ENCODE results near the gene ZNF19. TPM values are rescaled to one million over a fixed set of nuclear protein-coding genes. Genes with fewer than 3 reads are reported as not detected.
"Not testable (repeated sequence)": the region's sequence is repeated elsewhere in the genome, so short reads cannot be mapped to it uniquely, and the experiment has no call there.

ZNF19 gene
- total RNA-seq = 2.6 TPM
- long read RNA-seq, partial matches to known transcripts = 0 of 1 reads
- long read RNA-seq, other reads (novel, unspliced or antisense) = 1 of 1 reads

DNA sequence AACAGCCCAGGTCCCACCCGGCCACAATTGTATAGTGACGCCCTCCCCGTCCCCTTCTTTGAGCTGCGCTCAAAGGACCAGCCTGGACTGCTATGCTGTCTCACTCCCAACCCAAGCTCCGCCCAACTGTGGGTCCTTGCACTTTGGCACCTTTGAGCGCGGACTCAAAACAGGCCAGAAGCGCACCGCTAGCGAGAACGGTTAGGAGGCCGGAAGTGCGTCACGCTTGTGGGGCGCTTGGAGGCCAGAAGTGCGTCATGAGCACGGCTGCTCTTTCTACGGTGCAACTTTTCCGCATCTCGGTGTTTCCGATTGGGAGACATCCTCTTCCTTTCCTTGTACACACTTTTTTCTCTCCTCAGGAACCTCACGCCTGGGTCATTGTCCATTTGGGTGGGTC lies at the start of gene ZNF19:
ZNF19 (minus strand) TSS at position 203 of the 400 bp plus-strand sequence. CDS start 7,210 bp downstream, outside the sequence.
- DNase-seq (ENCODE audit: low spot score) = no peak
- intact Hi-C loops (cut with DNase I) = no loop called here

DNA sequence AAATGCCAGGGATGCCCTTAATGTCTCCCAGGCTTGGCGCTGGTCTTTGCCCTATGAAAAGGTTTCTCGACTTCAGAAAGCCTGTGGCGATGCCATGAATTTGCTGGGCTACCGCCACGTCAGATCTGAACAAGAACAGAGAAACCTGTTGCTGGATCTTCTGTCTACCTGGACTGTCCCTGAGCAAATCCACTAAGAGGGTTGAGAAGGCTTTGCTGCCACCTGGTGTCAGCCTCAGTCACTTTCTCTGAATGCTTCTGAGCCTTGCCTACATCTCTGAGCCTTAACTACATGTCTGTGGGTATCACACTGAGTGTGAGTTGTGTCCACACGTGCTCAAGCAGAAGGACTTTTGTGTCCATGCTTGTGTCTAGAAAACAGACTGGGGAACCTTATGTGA lies 48.5 kb upstream of the ZNF19 start:
- intact Hi-C loops (cut with DNase I) = no loop called here
- DNase-seq (ENCODE audit: low spot score) = no peak

GRCh38 chr16:71536752-71537499 lies 47.8 kb upstream of the ZNF19 start:
- intact Hi-C loops (cut with DNase I) = no loop called here
- DNase-seq (ENCODE audit: low spot score) = no peak

- DNase-seq (ENCODE audit: low spot score) = no peak
- intact Hi-C loops (cut with DNase I) = no loop called here
Measured at GRCh38 chr16:71532366-71532765, 43.2 kb upstream of the ZNF19 start.

DNA sequence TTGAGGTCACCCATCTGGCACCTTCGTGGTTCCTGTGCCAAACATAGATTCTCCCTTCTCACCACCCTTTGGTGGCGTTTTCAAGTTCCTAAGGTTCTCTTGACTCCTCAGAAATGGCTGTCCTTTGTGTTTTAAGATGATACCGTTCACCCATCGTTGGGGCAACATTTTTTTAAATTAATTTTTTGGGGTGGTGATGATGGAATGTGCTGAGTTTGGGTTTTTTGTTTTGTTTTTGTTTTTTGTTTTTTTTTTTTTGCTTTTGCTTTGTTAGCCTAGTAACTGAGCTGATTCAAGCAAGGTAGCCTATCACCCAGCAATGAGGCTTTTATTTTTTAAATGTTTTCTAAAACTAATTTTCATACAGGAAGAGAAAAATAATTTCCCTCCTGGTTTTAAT lies 39.7 kb upstream of the ZNF19 start:
- intact Hi-C loops (cut with DNase I) = no loop called here
- DNase-seq (ENCODE audit: low spot score) = no peak

DNA sequence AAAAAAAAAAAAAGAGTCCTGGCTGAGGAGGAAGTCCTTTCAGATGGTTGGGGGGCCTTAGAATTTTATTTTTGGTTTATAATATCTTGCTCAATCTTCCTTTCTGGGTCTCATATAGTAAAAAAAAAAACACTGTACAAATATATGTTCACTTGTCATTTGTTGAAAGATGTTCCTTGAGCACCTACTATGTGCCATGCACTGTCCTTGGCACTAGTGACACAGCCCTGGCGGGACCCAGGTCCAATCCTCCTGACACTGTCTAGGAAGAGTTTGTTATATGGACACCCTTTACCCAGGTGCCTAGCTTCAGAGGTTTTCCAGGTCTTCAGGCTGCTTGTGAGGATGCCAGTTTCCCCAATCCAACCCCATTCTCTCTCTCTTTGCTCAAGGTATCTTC lies 39.1 kb upstream of the ZNF19 start:
- intact Hi-C loops (cut with DNase I) = no loop called here
- DNase-seq (ENCODE audit: low spot score) = no peak

- intact Hi-C loops (cut with DNase I) = no loop called here
- no peak for DNase-seq (ENCODE audit: low spot score)
Measured at GRCh38 chr16:71526111-71526631, 37.0 kb upstream of the ZNF19 start, which contains the start of gene CHST4. CHST4 (plus strand) TSS chr16:71526426; CDS start chr16:71536678, 10,252 bp downstream.

- intact Hi-C loops (cut with DNase I) = no loop called here
- no peak for DNase-seq (ENCODE audit: low spot score)
Measured at GRCh38 chr16:71524566-71525553, 35.7 kb upstream of the ZNF19 start.

DNA sequence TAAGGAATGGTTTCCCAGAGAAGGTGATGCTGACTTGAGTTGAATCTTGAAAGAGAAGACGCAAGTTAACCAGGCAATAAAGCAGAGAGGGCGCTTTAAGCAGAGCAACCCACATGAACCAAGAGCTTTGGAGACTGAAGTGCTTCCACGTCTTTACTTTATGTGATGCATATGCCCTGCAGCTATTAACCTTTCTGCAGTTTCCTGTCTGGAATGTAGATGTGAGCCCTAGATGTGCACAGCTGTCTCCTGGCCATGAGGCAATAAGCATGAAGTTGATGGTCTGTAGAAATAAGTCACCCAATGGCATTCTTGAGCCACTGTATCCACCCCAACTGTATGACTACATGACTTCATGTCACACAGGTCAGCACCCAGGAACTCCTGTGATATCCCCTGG lies 31.4 kb upstream of the ZNF19 start:
- intact Hi-C loops (cut with DNase I) = no loop called here
- DNase-seq (ENCODE audit: low spot score) = no peak

DNA sequence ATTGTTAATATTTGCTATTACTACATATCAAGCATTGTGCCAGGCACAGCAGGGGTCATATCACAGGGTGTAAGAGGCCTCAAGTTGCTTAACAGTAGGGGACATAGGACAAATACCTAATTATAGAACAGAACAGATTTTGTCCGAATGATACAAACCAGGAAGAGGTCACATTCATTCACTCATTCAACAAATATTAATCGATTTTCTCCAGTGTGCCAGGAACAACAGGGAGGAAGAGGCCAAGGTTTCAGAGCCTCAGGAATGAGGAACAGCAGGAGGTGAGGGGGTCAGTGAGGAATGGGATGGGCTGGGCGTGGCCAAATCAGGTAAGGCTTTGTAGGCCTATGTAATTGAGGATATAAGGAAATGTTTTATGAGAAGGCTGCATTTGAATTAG lies 25.9 kb upstream of the ZNF19 start:
- intact Hi-C loops (cut with DNase I) = no loop called here
- DNase-seq (ENCODE audit: low spot score) = no peak

GRCh38 chr16:71514476-71514875 lies 25.4 kb upstream of the ZNF19 start:
- no peak for DNase-seq (ENCODE audit: low spot score)
- intact Hi-C loops (cut with DNase I) = no loop called here

DNA sequence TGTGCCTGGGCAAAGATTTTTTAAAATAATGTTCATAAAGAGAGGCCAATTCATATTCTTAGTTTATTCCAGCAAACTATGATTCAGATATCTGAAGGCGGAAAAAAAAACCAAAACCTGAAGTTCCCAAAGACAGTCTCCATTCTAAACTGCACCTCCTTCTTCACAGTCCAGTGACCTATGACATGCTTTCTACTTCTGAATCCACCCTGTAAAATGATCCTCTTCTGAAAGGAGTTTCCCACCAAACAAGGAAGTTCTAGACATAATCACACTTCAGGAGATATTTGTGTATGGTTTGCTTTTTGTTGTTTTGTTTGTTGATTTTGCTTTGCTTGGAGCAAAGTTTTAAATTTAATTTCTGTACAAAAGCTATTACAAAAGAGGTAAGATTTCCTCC lies 24.2 kb upstream of the ZNF19 start:
- intact Hi-C loops (cut with DNase I) = no loop called here
- no peak for DNase-seq (ENCODE audit: low spot score)

GRCh38 chr16:71507061-71507460 lies 17.9 kb upstream of the ZNF19 start:
- intact Hi-C loops (cut with DNase I) = no loop called here
- DNase-seq (ENCODE audit: low spot score) = no peak

DNA sequence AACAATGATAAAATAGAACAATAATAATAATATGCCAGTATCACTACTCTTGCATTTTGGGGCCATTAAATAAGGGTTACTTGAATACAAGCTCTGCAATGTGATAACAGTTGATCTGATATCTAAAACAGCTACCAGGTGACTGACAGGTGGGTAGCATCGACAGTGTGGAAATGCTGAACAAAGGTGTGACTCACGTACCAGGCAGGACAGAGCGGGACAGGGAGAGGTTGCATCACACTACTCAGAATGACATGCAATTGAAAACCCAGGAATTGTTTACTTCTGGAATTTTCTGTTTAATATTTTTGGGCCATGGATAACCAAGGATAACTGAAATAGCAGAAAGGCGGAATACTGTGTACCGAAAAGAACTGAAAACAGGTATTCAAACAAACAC lies 15.8 kb upstream of the ZNF19 start:
- intact Hi-C loops (cut with DNase I) = no loop called here

GRCh38 chr16:71504051-71504450 lies 14.9 kb upstream of the ZNF19 start:
- intact Hi-C loops (cut with DNase I); DNase-seq (ENCODE audit: low spot score): not testable (repeated sequence)

More for the DNA sequence above, 15.8 kb upstream of the ZNF19 start:
- no peak for DNase-seq (ENCODE audit: low spot score)

- DNase-seq (ENCODE audit: low spot score) = no peak
- intact Hi-C loops (cut with DNase I) = no loop called here
Measured at GRCh38 chr16:71501547-71501946, 12.4 kb upstream of the ZNF19 start.

DNA sequence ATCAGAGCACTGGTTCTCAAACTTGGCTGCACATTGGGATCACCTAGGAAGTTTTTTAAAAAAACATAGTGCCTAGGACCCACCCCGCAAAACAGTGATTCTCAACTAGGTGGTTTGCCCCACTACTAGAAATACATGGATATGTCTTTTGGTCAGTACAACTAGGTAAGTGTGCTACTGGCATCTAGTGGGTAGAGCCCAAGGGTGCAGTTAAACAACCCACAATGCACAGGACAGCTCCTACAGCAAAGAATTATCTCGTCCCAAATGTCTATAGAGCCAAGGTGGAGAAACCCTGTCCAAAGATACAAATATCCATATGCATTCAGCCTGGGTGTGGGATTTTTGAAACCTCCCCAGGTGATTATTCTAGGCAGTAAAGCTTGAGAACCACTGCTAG lies 11.8 kb upstream of the ZNF19 start:
- intact Hi-C loops (cut with DNase I) = no loop called here
- DNase-seq (ENCODE audit: low spot score) = no peak

GRCh38 chr16:71499775-71500364 lies 10.7 kb upstream of the ZNF19 start:
- intact Hi-C loops (cut with DNase I) = loop anchor here (1.0 kb wide), 1 partner anchor 88 kb away; no protein-coding TSS in a partner anchor
- no peak for DNase-seq (ENCODE audit: low spot score)

GRCh38 chr16:71498031-71498430 lies 8.9 kb upstream of the ZNF19 start:
- intact Hi-C loops (cut with DNase I) = no loop called here
- no peak for DNase-seq (ENCODE audit: low spot score)

- intact Hi-C loops (cut with DNase I) = no loop called here
- DNase-seq (ENCODE audit: low spot score) = no peak
Measured at GRCh38 chr16:71493213-71493612, 4.1 kb upstream of the ZNF19 start.

Data from cardiac septum (tissue), 1 donor.